Mammary epithelial cell (primary cell): Measurements from ENCODE around the gene MLXIP.

Experiments used
- EZH2 ChIP-seq: IDR thresholded peaks from 2 replicates; pipeline ENCODE4 v1.6.1; 2012; ENCODE audit warnings: low read length, inconsistent platforms, borderline replicate concordance
- TF ChIP-seq, protein P1 (sequence below), 2 donors: IDR thresholded peaks in 1 of 2; conservative IDR thresholded peaks in 1 of 2; 2 replicates each; pipeline ENCODE4 v1.5.1; 2011 to 2012; ENCODE audit warnings: inconsistent platforms in 2 of 2, low read length in 2 of 2, mild to moderate bottlenecking in 2 of 2, control low read depth in 1 of 2, low read depth in 1 of 2; ENCODE audit not compliant: insufficient read depth in 1 of 2; ENCODE audit errors: extremely low read depth in 1 of 2

DNA sequence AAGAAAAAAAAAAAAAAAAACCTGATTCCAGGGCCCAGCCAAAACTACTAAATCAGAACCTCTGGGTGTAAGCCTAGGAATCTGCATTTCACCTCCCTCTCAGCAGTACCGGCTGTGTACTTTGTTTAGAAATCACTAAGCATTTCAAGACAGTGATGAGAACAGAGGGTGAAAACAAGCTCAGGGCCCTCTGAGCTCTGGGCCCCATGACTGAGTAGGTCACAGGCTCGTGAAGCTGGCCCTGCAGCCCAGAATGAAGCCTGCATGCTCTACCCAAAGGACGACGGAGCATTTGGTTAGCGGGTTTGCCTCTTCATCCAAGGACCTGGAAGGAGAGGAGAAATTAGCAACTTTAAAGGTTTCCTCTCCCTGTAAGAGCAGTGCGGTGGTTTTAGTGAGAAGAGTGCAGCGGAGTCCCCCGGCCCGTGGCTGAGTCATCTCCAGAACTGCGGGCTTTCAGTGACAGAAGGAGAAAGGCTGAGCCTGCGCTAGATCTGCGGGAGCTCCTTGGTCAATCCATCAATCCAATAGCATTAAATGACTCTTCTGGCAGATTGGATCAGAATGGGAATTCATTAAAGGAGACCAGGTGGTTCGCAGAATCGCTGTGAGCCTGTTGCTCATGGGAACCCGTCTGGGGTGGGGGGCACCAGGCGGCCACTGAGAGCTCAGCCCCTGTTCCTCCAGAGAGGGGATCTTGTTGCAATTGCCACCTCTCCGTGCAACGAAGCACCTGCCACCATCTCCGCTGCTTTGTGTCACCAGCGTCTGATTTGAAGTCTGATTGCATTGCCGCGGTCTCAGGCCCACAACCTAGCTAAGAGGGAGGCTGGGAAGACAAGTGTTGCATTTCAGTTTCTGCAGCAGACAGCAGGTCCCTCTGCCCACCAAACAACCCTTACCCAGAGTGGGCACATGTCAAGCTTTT lies 88.1 kb downstream of the MLXIP start:
- TF ChIP-seq, protein P1, sequence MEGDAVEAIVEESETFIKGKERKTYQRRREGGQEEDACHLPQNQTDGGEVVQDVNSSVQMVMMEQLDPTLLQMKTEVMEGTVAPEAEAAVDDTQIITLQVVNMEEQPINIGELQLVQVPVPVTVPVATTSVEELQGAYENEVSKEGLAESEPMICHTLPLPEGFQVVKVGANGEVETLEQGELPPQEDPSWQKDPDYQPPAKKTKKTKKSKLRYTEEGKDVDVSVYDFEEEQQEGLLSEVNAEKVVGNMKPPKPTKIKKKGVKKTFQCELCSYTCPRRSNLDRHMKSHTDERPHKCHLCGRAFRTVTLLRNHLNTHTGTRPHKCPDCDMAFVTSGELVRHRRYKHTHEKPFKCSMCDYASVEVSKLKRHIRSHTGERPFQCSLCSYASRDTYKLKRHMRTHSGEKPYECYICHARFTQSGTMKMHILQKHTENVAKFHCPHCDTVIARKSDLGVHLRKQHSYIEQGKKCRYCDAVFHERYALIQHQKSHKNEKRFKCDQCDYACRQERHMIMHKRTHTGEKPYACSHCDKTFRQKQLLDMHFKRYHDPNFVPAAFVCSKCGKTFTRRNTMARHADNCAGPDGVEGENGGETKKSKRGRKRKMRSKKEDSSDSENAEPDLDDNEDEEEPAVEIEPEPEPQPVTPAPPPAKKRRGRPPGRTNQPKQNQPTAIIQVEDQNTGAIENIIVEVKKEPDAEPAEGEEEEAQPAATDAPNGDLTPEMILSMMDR (conservative IDR thresholded peaks at IDR 0.05 in 1 of 2, IDR thresholded peaks at IDR 0.05 in 1 of 2; ENCODE audit: extremely low read depth in 1 of 2, insufficient read depth in 1 of 2, low read depth in 1 of 2, low read length in 2 of 2) = no peak
- no peak for TF ChIP-seq EZH2
